DND-41 (cell line): ENCODE data around the gene IVD.

ENCODE experiments used
- ATAC-seq: fragments of 200-7000 bp; cut with Tn5 transposase; 3 replicates; pipeline ENCODE4 v1.9.1; 2021; ENCODE audit warnings: low read depth; ENCODE audit not compliant: insufficient read depth
- DNase-seq: peaks from one replicate; pipeline ENCODE4 v3.0.0-alpha.2; 2020
- H2AFZ ChIP-seq: 2 replicates; pipeline ENCODE4 v1.6.0; 2012; ENCODE audit warnings: low read depth, low read length
- H3K27ac ChIP-seq: 2 replicates; pipeline ENCODE4 v1.5.1; 2012; ENCODE audit warnings: low read length, inconsistent platforms
- H3K27me3 ChIP-seq: fragments of 200-600 bp; sonication (generic); 2 replicates; pipeline ENCODE4 v1.6.0; 2012; ENCODE audit warnings: low read length, mild to moderate bottlenecking, inconsistent platforms; ENCODE audit not compliant: insufficient read depth, poor library complexity
- H3K36me3 ChIP-seq: 2 replicates; pipeline ENCODE4 v1.5.1; 2012; ENCODE audit warnings: low read length, inconsistent platforms; ENCODE audit not compliant: insufficient read depth
- H3K4me1 ChIP-seq: 2 replicates; pipeline ENCODE4 v1.5.1; 2012; ENCODE audit warnings: mild to moderate bottlenecking, low read length; ENCODE audit not compliant: insufficient read depth
- H3K4me2 ChIP-seq: 2 replicates; pipeline ENCODE4 v1.6.0; 2012; ENCODE audit warnings: mild to moderate bottlenecking, moderate library complexity, low read length, inconsistent platforms; ENCODE audit not compliant: insufficient read depth
- H3K4me3 ChIP-seq, 2 experiments: fragments of 200-600 bp in 1 of 2; shearing (Covaris generic) in 1 of 2; 2 replicates each; pipeline ENCODE4 v1.5.1; 2012 to 2016; ENCODE audit warnings: inconsistent platforms in 2 of 2, low read length in 2 of 2, mild to moderate bottlenecking in 2 of 2, low read depth in 1 of 2, moderate library complexity in 1 of 2
- H3K79me2 ChIP-seq: 2 replicates; pipeline ENCODE4 v1.6.0; 2012; ENCODE audit warnings: low read length, inconsistent platforms; ENCODE audit not compliant: insufficient read depth
- H3K9ac ChIP-seq: 2 replicates; pipeline ENCODE4 v1.6.0; 2012; ENCODE audit warnings: low read depth, mild to moderate bottlenecking, inconsistent platforms, low read length, moderate library complexity
- H3K9me3 ChIP-seq: 2 replicates; pipeline ENCODE4 v1.5.1; 2012; ENCODE audit warnings: low read length, moderate library complexity, mild to moderate bottlenecking, inconsistent platforms; ENCODE audit not compliant: insufficient read depth, severe bottlenecking
- H4K20me1 ChIP-seq: 2 replicates; pipeline ENCODE4 v1.6.0; 2012; ENCODE audit warnings: low read length; ENCODE audit not compliant: insufficient read depth
- EZH2 ChIP-seq: IDR thresholded peaks from 3 replicates; pipeline ENCODE4 v1.6.1; 2012; ENCODE audit warnings: borderline replicate concordance, low read depth, mild to moderate bottlenecking, moderate library complexity, low read length, inconsistent platforms; ENCODE audit not compliant: severe bottlenecking
- TF ChIP-seq, protein P1 (sequence below): IDR thresholded peaks from 2 replicates; pipeline ENCODE4 v1.5.1; 2012; ENCODE audit warnings: borderline replicate concordance, low read length, moderate library complexity, mild to moderate bottlenecking; ENCODE audit not compliant: poor library complexity, severe bottlenecking; ENCODE audit errors: extremely low read depth

The IVD gene

DNA sequence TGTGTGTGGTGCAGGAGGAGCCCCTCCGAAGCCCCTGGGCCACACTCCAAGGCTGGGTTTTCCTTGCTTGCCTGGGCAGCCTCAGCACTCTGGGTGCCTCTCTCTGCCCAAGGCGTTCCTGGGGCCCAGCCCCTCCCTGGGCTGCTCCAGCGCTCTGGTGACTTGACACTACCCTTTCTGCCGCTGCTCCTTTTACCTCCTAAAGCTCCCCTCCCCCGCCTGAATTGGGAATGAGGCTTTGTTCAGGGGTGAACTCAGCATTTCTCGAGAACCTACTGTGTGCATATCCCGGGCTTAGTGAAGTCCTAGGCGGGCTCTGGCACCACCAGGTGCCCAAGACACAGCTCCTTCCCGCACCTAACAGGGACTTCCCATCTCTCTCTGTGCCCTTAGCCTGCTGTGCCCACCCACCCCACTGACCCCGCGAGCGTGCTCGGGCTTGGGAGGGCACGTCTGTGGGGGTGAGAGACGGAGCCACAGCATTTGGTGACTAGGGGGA lies 33.9 kb downstream of the IVD start:
- H3K79me2 ChIP-seq: peaks cover 34% of the 10 kb centered on the region
- DNase-seq (no peak), ATAC-seq (no peak)
- peak overlapping the region; percentile 70 for H3K9ac ChIP-seq
- peak overlapping the region; percentile 44; the same call in 1 of the 2 replicates for H3K27ac ChIP-seq
- peak overlapping the region; percentile 54 to 83; a peak in 3 of 4 replicates for H3K4me3 ChIP-seq
- TF ChIP-seq EZH2: no peak
- TF ChIP-seq, protein P1, sequence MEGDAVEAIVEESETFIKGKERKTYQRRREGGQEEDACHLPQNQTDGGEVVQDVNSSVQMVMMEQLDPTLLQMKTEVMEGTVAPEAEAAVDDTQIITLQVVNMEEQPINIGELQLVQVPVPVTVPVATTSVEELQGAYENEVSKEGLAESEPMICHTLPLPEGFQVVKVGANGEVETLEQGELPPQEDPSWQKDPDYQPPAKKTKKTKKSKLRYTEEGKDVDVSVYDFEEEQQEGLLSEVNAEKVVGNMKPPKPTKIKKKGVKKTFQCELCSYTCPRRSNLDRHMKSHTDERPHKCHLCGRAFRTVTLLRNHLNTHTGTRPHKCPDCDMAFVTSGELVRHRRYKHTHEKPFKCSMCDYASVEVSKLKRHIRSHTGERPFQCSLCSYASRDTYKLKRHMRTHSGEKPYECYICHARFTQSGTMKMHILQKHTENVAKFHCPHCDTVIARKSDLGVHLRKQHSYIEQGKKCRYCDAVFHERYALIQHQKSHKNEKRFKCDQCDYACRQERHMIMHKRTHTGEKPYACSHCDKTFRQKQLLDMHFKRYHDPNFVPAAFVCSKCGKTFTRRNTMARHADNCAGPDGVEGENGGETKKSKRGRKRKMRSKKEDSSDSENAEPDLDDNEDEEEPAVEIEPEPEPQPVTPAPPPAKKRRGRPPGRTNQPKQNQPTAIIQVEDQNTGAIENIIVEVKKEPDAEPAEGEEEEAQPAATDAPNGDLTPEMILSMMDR: no peak
- H3K27me3 ChIP-seq: peaks cover 22% of the 10 kb centered on the region
- H3K9me3 ChIP-seq: no peaks in the 10 kb centered on the region
- no peaks in the 10 kb centered on the region for H3K36me3 ChIP-seq
- H3K4me2 ChIP-seq: peak overlapping the region; percentile 100
- peaks cover 43% of the 10 kb centered on the region for H3K4me1 ChIP-seq
- peaks cover 29% of the 10 kb centered on the region for H4K20me1 ChIP-seq
- peak overlapping the region; percentile 89 for H2AFZ ChIP-seq

DNA sequence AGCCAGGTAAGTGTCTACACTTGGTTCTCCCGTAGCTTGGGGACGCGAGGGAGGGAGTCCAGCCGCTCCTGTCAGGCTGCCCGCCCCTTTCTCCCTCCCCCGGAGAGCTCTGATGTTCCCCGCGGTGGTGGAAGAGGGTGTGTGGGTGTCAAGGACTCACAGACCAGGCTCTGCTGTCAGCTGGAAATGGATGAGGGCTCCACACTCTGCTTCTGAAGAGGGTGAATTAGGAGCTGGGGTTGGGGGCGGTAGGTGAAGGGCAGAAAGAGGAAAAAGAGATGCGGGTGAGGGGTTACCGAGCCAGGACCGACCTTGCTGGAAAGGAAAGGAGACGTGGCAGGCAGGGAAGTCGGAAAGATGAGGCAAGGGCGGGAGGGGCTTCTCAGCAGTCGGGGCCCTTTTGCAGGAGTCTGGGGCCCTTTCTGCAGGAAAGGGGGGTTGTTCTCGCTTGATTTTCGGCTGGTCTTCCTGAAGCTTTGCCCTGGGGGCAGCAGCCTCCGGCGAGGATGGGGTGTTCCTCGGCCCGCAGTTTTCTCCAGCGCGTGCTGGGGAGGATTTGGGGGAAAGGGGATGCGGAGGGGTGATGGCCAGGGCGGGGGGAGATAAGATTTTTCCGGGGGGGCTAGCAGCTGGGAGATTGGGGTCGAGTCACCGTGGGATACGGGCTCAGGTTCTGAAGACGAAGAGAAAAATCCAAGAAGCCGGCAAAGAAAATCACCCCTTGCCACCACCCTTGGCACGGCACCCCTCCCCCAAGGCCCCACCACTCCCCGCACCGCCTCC lies 34.6 kb downstream of the IVD start:
- Histone ChIP-seq H3K9ac (peak overlapping the region; percentile 70), H3K9me3 (no peaks in the 10 kb centered on the region), H2AFZ (peak overlapping the region; percentile 89), H3K4me2 (peak overlapping the region; percentile 100), H3K4me3 (peak overlapping the region; percentile 54 to 83), H3K4me1 (peaks cover 43% of the 10 kb centered on the region), H3K27ac (peak overlapping the region; percentile 44; the same call in 1 of the 2 replicates), H3K79me2 (peaks cover 40% of the 10 kb centered on the region), H3K36me3 (no peaks in the 10 kb centered on the region), H4K20me1 (peaks cover 34% of the 10 kb centered on the region), H3K27me3 (peaks cover 22% of the 10 kb centered on the region)
- DNase-seq: peak; percentile 34
- TF ChIP-seq EZH2: no peak
- TF ChIP-seq, protein P1: peak; percentile 8
- ATAC-seq: 0 out of 3 replicates have a peak, but pooled peaks have one; percentile 9

DNA sequence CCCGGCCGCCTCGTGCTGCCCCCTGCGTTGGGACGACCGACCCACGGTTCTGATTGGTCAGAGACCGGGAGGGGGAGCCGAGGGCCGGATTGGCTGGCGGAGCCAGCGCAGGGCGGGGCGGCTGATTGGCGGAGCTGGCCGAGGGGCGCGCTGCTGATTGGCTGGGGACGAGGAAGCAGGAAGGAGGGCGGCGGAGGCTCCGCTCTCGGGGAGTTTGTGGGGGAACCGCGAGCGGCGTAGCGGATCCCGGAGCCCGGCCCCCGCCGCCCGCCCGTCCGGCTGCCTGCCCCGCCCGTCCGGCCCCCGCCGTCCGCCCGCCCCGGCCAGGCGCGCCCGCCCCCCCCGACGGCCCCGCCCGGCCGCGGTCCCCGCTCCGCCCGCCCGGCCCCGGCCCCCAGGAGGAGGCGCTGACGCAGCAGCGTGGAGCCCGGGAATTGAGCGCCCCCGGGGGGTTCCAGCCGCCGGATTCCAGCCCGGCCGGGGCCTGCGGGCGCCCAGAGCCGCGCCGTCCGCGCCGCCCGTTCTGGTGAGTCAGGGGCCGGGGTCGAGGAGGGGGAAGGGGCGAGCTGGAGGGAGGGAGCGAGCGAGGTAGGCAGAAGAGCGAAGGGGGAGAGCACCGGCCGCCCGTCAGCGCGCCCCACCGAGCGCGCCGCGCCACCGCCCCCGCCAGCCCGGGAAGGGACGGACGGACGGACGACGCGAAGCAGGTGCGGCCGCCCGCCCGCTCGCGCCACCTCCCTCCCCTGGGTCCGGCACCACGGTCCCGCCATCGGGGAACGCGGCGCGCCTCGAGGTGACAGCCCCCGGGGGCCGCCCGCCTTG lies 35.4 kb downstream of the IVD start, which contains the start of gene BAHD1:
Gene BAHD1 (plus strand): TSS at position 211 of the 822 bp plus-strand sequence. CDS start 17,512 bp downstream, outside the sequence.
- no peaks in the 10 kb centered on the region for H3K9me3 ChIP-seq
- peak; percentile 97 for DNase-seq
- H3K4me1 ChIP-seq: peaks cover 43% of the 10 kb centered on the region
- peak within 1 kb of the TSS; percentile 65 to 83 for H3K4me3 ChIP-seq
- no peaks in the 10 kb centered on the region for H3K36me3 ChIP-seq
- TF ChIP-seq, protein P1: peak; percentile 0
- TF ChIP-seq EZH2: no peak
- H3K9ac ChIP-seq: peak within 1 kb of the TSS; percentile 70
- peak; percentile 94 for ATAC-seq
- H3K79me2 ChIP-seq: peaks cover 48% of the 10 kb centered on the region
- H2AFZ ChIP-seq: peak within 1 kb of the TSS; percentile 89
- peaks cover 42% of the 10 kb centered on the region for H4K20me1 ChIP-seq
- H3K27ac ChIP-seq: peak within 1 kb of the TSS; percentile 44; the same call in 1 of the 2 replicates
- H3K4me2 ChIP-seq: peak within 1 kb of the TSS; percentile 100
- H3K27me3 ChIP-seq: peaks cover 22% of the 10 kb centered on the region
